ENCODE results near the gene NRP1. TPM values are rescaled to one million over a fixed set of nuclear protein-coding genes. Genes with fewer than 3 reads are reported as not detected.

The NRP1 gene
- total and polyA plus RNA-seq, 2 of the 8 experiments (the other 6 are each of a cell fraction or from before 2014, with no cell fraction given): 1.2 to 2.1 TPM

- TF ChIP-seq, protein P1, sequence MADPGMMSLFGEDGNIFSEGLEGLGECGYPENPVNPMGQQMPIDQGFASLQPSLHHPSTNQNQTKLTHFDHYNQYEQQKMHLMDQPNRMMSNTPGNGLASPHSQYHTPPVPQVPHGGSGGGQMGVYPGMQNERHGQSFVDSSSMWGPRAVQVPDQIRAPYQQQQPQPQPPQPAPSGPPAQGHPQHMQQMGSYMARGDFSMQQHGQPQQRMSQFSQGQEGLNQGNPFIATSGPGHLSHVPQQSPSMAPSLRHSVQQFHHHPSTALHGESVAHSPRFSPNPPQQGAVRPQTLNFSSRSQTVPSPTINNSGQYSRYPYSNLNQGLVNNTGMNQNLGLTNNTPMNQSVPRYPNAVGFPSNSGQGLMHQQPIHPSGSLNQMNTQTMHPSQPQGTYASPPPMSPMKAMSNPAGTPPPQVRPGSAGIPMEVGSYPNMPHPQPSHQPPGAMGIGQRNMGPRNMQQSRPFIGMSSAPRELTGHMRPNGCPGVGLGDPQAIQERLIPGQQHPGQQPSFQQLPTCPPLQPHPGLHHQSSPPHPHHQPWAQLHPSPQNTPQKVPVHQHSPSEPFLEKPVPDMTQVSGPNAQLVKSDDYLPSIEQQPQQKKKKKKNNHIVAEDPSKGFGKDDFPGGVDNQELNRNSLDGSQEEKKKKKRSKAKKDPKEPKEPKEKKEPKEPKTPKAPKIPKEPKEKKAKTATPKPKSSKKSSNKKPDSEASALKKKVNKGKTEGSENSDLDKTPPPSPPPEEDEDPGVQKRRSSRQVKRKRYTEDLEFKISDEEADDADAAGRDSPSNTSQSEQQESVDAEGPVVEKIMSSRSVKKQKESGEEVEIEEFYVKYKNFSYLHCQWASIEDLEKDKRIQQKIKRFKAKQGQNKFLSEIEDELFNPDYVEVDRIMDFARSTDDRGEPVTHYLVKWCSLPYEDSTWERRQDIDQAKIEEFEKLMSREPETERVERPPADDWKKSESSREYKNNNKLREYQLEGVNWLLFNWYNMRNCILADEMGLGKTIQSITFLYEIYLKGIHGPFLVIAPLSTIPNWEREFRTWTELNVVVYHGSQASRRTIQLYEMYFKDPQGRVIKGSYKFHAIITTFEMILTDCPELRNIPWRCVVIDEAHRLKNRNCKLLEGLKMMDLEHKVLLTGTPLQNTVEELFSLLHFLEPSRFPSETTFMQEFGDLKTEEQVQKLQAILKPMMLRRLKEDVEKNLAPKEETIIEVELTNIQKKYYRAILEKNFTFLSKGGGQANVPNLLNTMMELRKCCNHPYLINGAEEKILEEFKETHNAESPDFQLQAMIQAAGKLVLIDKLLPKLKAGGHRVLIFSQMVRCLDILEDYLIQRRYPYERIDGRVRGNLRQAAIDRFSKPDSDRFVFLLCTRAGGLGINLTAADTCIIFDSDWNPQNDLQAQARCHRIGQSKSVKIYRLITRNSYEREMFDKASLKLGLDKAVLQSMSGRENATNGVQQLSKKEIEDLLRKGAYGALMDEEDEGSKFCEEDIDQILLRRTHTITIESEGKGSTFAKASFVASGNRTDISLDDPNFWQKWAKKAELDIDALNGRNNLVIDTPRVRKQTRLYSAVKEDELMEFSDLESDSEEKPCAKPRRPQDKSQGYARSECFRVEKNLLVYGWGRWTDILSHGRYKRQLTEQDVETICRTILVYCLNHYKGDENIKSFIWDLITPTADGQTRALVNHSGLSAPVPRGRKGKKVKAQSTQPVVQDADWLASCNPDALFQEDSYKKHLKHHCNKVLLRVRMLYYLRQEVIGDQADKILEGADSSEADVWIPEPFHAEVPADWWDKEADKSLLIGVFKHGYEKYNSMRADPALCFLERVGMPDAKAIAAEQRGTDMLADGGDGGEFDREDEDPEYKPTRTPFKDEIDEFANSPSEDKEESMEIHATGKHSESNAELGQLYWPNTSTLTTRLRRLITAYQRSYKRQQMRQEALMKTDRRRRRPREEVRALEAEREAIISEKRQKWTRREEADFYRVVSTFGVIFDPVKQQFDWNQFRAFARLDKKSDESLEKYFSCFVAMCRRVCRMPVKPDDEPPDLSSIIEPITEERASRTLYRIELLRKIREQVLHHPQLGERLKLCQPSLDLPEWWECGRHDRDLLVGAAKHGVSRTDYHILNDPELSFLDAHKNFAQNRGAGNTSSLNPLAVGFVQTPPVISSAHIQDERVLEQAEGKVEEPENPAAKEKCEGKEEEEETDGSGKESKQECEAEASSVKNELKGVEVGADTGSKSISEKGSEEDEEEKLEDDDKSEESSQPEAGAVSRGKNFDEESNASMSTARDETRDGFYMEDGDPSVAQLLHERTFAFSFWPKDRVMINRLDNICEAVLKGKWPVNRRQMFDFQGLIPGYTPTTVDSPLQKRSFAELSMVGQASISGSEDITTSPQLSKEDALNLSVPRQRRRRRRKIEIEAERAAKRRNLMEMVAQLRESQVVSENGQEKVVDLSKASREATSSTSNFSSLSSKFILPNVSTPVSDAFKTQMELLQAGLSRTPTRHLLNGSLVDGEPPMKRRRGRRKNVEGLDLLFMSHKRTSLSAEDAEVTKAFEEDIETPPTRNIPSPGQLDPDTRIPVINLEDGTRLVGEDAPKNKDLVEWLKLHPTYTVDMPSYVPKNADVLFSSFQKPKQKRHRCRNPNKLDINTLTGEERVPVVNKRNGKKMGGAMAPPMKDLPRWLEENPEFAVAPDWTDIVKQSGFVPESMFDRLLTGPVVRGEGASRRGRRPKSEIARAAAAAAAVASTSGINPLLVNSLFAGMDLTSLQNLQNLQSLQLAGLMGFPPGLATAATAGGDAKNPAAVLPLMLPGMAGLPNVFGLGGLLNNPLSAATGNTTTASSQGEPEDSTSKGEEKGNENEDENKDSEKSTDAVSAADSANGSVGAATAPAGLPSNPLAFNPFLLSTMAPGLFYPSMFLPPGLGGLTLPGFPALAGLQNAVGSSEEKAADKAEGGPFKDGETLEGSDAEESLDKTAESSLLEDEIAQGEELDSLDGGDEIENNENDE (IDR thresholded peaks at IDR 0.05; ENCODE audit: insufficient replicate concordance, low read length): no peak
- TF ChIP-seq SUZ12 (IDR thresholded peaks at IDR 0.05; ENCODE audit: low read length) (no peak), RXRA (IDR thresholded peaks at IDR 0.05; ENCODE audit: insufficient read depth, low read depth, low read length) (no peak), FOSL1 (IDR thresholded peaks at IDR 0.05; ENCODE audit: insufficient read depth, low read depth, low read length) (no peak), BRCA1 (IDR thresholded peaks at IDR 0.05; ENCODE audit: low read depth, low read length) (no peak), ZNF274 (IDR thresholded peaks at IDR 0.05; ENCODE audit: borderline replicate concordance, extremely low read depth, low read length) (no peak), GABPA (IDR thresholded peaks at IDR 0.05; ENCODE audit: borderline replicate concordance, insufficient read depth, low read length) (no peak), KDM1A (IDR thresholded peaks at IDR 0.05; ENCODE audit: borderline replicate concordance, low read length) (no peak), HDAC6 (IDR thresholded peaks at IDR 0.05; ENCODE audit: low read depth, low read length) (no peak), ASH2L (IDR thresholded peaks at IDR 0.05; ENCODE audit: low read length) (no peak), RAD21 (IDR thresholded peaks at IDR 0.05 in 1 of 2, conservative IDR thresholded peaks at IDR 0.05 in 1 of 2; ENCODE audit: low read depth in 2 of 2, low read length in 2 of 2) (no peak)
Observed at GRCh38 chr10:33235251-33235884, 99.1 kb downstream of the NRP1 start (continued).
